ENCODE data around the gene SGCD. TPM values are rescaled to one million over a fixed set of nuclear protein-coding genes. Genes with fewer than 3 reads are reported as not detected.
A peak's percentile ranks its signal among the peaks of the same experiment; 100 is the strongest.

Gene SGCD
- total and polyA plus RNA-seq, 2 experiments from 2014 or later = 69.7 to 71.2 TPM

- H3K9me2 ChIP-seq (ENCODE audit: insufficient read depth) = no peaks in the 10 kb centered on the region; the same call in 1 of the 2 replicates
- no peaks in the 10 kb centered on the region for H4K20me1 ChIP-seq (ENCODE audit: insufficient read depth)
- 0 out of 2 replicates have a peak, but pooled peaks cover 4% of the 10 kb centered on the region for H3K36me3 ChIP-seq (ENCODE audit: low read depth)
- H3K4me2 ChIP-seq (ENCODE audit: unreplicated experiment) = no peak overlapping the region
- 77 to 85% methylated on average over 2 of the region's 2 CpGs for WGBS, 2 experiments (ENCODE audit: low coverage in 1 of 2, low lambda C conversion rate in 2 of 2, missing lambda C conversion rate in 2 of 2)
- no peaks in the 10 kb centered on the region for H3K9me3 ChIP-seq (ENCODE audit: low read depth)
- no peaks in the 10 kb centered on the region for H3K27me3 ChIP-seq (replicated peaks; ENCODE audit: insufficient read depth)
- no peak overlapping the region for H2AFZ ChIP-seq
- in situ Hi-C loops (cut with MboI) = no loop called here
- TF ChIP-seq EZH2 (IDR thresholded peaks at IDR 0.05; ENCODE audit: insufficient read depth, poor library complexity, severe bottlenecking) = no peak
- no peak for TF ChIP-seq EZH2phosphoT487 (IDR thresholded peaks at IDR 0.05; ENCODE audit: insufficient read depth, low read depth)
- no peak overlapping the region for H3K27ac ChIP-seq
- H3K9ac ChIP-seq = no peak overlapping the region
- H3K4me3 ChIP-seq = no peak overlapping the region
- no peaks in the 10 kb centered on the region for H3K4me1 ChIP-seq (ENCODE audit: insufficient read depth)
- no peaks in the 10 kb centered on the region for H3F3A ChIP-seq (ENCODE audit: insufficient read depth)
- H3K79me2 ChIP-seq (ENCODE audit: insufficient read depth) = no peaks in the 10 kb centered on the region
- no peak for DNase-seq
Observed at GRCh38 chr5:156486394-156487238, 159.7 kb downstream of the SGCD start.

GRCh38 chr5:156491766-156492165, 164.8 kb downstream of the SGCD start:
- Histone ChIP-seq H3K4me1 (ENCODE audit: insufficient read depth) (no peaks in the 10 kb centered on the region), H3F3A (ENCODE audit: insufficient read depth) (no peaks in the 10 kb centered on the region), H3K4me3 (no peak overlapping the region), H3K79me2 (ENCODE audit: insufficient read depth) (no peaks in the 10 kb centered on the region), H3K9me3 (ENCODE audit: low read depth) (no peaks in the 10 kb centered on the region), H3K9me2 (ENCODE audit: insufficient read depth) (no peaks in the 10 kb centered on the region; the same call in 1 of the 2 replicates), H3K27ac (no peak overlapping the region), H3K36me3 (ENCODE audit: low read depth) (0 out of 2 replicates have a peak, but pooled peaks cover 4% of the 10 kb centered on the region), H4K20me1 (ENCODE audit: insufficient read depth) (no peaks in the 10 kb centered on the region; the same call in 1 of the 2 replicates), H3K4me2 (ENCODE audit: unreplicated experiment) (no peak overlapping the region), H3K27me3 (replicated peaks; ENCODE audit: insufficient read depth) (no peaks in the 10 kb centered on the region), H3K9ac (no peak overlapping the region), H2AFZ (no peak overlapping the region)
- no peak for DNase-seq
- 4% methylated on average over 1 of the region's 1 CpG for WGBS, 2 experiments (ENCODE audit: low coverage in 1 of 2, low lambda C conversion rate in 2 of 2, missing lambda C conversion rate in 2 of 2)
- in situ Hi-C loops (cut with MboI) = no loop called here
- no peak for TF ChIP-seq EZH2phosphoT487 (IDR thresholded peaks at IDR 0.05; ENCODE audit: insufficient read depth, low read depth)
- no peak for TF ChIP-seq EZH2 (IDR thresholded peaks at IDR 0.05; ENCODE audit: insufficient read depth, poor library complexity, severe bottlenecking)

GRCh38 chr5:156496291-156496690, 169.3 kb downstream of the SGCD start:
- Histone ChIP-seq H3K79me2 (ENCODE audit: insufficient read depth) (no peaks in the 10 kb centered on the region; the same call in 1 of the 2 replicates), H3K4me1 (ENCODE audit: insufficient read depth) (peaks cover 10% of the 10 kb centered on the region; the same call in 1 of the 2 replicates), H3K9ac (no peak overlapping the region), H3K27me3 (replicated peaks; ENCODE audit: insufficient read depth) (no peaks in the 10 kb centered on the region), H3K9me3 (ENCODE audit: low read depth) (no peaks in the 10 kb centered on the region), H3K36me3 (ENCODE audit: low read depth) (no peaks in the 10 kb centered on the region), H3K4me2 (ENCODE audit: unreplicated experiment) (no peak overlapping the region), H4K20me1 (ENCODE audit: insufficient read depth) (no peaks in the 10 kb centered on the region; the same call in 1 of the 2 replicates), H3K27ac (no peak overlapping the region), H3F3A (ENCODE audit: insufficient read depth) (peaks cover 16% of the 10 kb centered on the region; the same call in 1 of the 2 replicates), H3K4me3 (no peak overlapping the region), H3K9me2 (ENCODE audit: insufficient read depth) (no peaks in the 10 kb centered on the region), H2AFZ (no peak overlapping the region)
- TF ChIP-seq EZH2 (IDR thresholded peaks at IDR 0.05; ENCODE audit: insufficient read depth, poor library complexity, severe bottlenecking) (no peak), EZH2phosphoT487 (IDR thresholded peaks at IDR 0.05; ENCODE audit: insufficient read depth, low read depth) (no peak)
- 59 to 71% methylated on average over 3 of the region's 3 CpGs for whole genome bisulfite sequencing, 2 experiments (ENCODE audit: low coverage in 1 of 2, low lambda C conversion rate in 2 of 2, missing lambda C conversion rate in 2 of 2)
- DNase-seq = no peak
- in situ Hi-C loops (cut with MboI) = no loop called here

- no peaks in the 10 kb centered on the region for H3K9me2 ChIP-seq (ENCODE audit: insufficient read depth)
- peaks cover 10% of the 10 kb centered on the region; the same call in 1 of the 2 replicates for H3K4me1 ChIP-seq (ENCODE audit: insufficient read depth)
- no peaks in the 10 kb centered on the region for H3K9me3 ChIP-seq (ENCODE audit: low read depth)
- H3K4me3 ChIP-seq = no peak overlapping the region
- in situ Hi-C loops (cut with MboI) = no loop called here
- 43 to 50% methylated on average over 3 of the region's 3 CpGs for WGBS, 2 experiments (ENCODE audit: low coverage in 1 of 2, low lambda C conversion rate in 2 of 2, missing lambda C conversion rate in 2 of 2)
- no peaks in the 10 kb centered on the region; the same call in 1 of the 2 replicates for H4K20me1 ChIP-seq (ENCODE audit: insufficient read depth)
- H3K9ac ChIP-seq = no peak overlapping the region
- H3K36me3 ChIP-seq (ENCODE audit: low read depth) = no peaks in the 10 kb centered on the region
- peak; percentile 61 for DNase-seq
- H3K27ac ChIP-seq = no peak overlapping the region
- no peak overlapping the region for H3K4me2 ChIP-seq (ENCODE audit: unreplicated experiment)
- H3F3A ChIP-seq (ENCODE audit: insufficient read depth) = peaks cover 16% of the 10 kb centered on the region; the same call in 1 of the 2 replicates
- no peak for TF ChIP-seq EZH2phosphoT487 (IDR thresholded peaks at IDR 0.05; ENCODE audit: insufficient read depth, low read depth)
- TF ChIP-seq EZH2 (IDR thresholded peaks at IDR 0.05; ENCODE audit: insufficient read depth, poor library complexity, severe bottlenecking) = no peak
- no peaks in the 10 kb centered on the region for H3K27me3 ChIP-seq (replicated peaks; ENCODE audit: insufficient read depth)
- no peak overlapping the region for H2AFZ ChIP-seq
- H3K79me2 ChIP-seq (ENCODE audit: insufficient read depth) = peaks cover under 1% of the 10 kb centered on the region; the same call in 1 of the 2 replicates
Observed at GRCh38 chr5:156497804-156498208, 170.8 kb downstream of the SGCD start.

Data from GM23248 (cell line).